ENCODE data around the gene SLC25A41. TPM values are rescaled to one million over a fixed set of nuclear protein-coding genes. Genes with fewer than 3 reads are reported as not detected.

The SLC25A41 gene
- polyA plus RNA-seq, 1 donor (not counting 4 experiments of a cell fraction or from before 2014, with no cell fraction given), result not detected

- Histone ChIP-seq H3K79me2 (ENCODE audit: control insufficient read depth, insufficient read depth, low read length) (no peaks in the 10 kb centered on the region), H3K4me2 (ENCODE audit: control insufficient read depth, extremely low read depth, insufficient read depth, low read depth, low read length) (peak within 1 kb of the TSS; percentile 89), H3K9me3 (ENCODE audit: control insufficient read depth, low read depth, low read length) (no peaks in the 10 kb centered on the region), H3K27me3 (ENCODE audit: control insufficient read depth, extremely low read depth, insufficient read depth, low read length) (no peaks in the 10 kb centered on the region), H4K20me1 (ENCODE audit: control insufficient read depth, extremely low read depth, insufficient read depth, low read length) (no peaks in the 10 kb centered on the region), H3K4me1 (ENCODE audit: control insufficient read depth, extremely low read depth, insufficient read depth, low read length) (peaks cover 9% of the 10 kb centered on the region), H2AFZ (ENCODE audit: control insufficient read depth, low read length) (peak within 1 kb of the TSS; percentile 88), H3K9me1 (ENCODE audit: control insufficient read depth, extremely low read depth, insufficient read depth, low read length) (no peaks in the 10 kb centered on the region), H3K9ac (ENCODE audit: control insufficient read depth, extremely low read depth, insufficient read depth, low read length) (peak within 1 kb of the TSS; percentile 79), H3K36me3 (ENCODE audit: control insufficient read depth in 2 of 2, extremely low read depth in 1 of 2, insufficient read depth in 2 of 2, low read length in 2 of 2) (peaks cover 0 to 6% of the 10 kb centered on the region in 2 experiments), H3K27ac (ENCODE audit: control insufficient read depth, insufficient read depth, low read length) (peak within 1 kb of the TSS; percentile 58), H3K4me3 (ENCODE audit: control insufficient read depth in 2 of 3, extremely low read depth in 1 of 3, insufficient read depth in 2 of 3, low read depth in 1 of 3, low read length in 3 of 3) (peak within 1 kb of the TSS; percentile 76 to 82 (median 80))
- peak; percentile 82 for FAIRE-seq
- TF ChIP-seq EZH2 (IDR thresholded peaks at IDR 0.05; ENCODE audit: low read length), result no peak
- TF ChIP-seq, protein P1, sequence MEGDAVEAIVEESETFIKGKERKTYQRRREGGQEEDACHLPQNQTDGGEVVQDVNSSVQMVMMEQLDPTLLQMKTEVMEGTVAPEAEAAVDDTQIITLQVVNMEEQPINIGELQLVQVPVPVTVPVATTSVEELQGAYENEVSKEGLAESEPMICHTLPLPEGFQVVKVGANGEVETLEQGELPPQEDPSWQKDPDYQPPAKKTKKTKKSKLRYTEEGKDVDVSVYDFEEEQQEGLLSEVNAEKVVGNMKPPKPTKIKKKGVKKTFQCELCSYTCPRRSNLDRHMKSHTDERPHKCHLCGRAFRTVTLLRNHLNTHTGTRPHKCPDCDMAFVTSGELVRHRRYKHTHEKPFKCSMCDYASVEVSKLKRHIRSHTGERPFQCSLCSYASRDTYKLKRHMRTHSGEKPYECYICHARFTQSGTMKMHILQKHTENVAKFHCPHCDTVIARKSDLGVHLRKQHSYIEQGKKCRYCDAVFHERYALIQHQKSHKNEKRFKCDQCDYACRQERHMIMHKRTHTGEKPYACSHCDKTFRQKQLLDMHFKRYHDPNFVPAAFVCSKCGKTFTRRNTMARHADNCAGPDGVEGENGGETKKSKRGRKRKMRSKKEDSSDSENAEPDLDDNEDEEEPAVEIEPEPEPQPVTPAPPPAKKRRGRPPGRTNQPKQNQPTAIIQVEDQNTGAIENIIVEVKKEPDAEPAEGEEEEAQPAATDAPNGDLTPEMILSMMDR (optimal IDR thresholded peaks at IDR 0.05 in 1 of 3, IDR thresholded peaks at IDR 0.05 in 1 of 3, conservative IDR thresholded peaks at IDR 0.05 in 1 of 3; ENCODE audit: extremely low read depth in 1 of 3, insufficient read depth in 2 of 3, low read length in 3 of 3), result no peak
- DNase-seq (ENCODE audit: low read depth, low spot score), result no peak
- dilution Hi-C loops (cut with MboI; ENCODE audit: extremely low pct_ligation_motif_present, low sequenced_read_pairs), result no loop called here
Observed at GRCh38 chr19:6464070-6464873, 30.7 kb upstream of the SLC25A41 start, which contains the start of gene CRB3. CRB3 (plus strand) TSS chr19:6464271; CDS start chr19:6464702, 431 bp downstream.

DNA sequence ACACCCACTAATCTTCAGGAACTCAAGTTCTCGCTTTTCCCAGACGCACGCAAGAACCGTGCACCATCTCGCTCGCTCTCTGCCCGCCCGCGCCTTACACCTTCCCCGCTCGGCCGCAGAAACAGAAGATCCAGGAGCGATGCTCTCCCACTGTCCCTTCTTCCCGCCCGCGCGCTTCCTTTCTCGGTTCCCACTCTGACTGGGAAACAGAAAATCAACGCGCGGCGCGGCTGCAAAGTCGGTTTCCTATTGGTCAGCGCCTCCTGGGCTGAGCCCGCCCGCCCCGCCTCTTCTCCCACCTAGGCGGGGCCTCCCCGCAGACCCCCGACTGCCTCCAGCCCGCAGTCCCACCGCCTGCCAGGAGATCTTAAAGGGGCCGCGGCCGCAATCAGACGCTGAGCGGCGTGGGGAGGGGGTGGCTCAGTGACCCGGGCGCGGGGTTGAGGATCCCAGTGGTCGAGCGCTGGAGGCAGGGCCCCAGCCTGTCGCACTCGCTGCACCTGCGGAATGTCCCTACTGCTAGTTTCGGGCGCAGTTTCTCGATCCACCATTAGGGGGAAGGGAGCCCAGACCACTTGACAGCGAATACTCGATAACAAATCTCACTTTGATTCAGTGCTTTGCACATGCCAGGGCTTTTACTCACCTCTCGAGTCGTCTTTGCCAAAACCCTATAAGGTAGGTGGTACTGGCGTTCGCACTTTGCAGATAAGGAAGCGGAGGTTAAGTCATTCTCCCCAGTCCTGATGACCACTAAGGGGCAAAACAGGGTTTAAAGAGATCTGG is 26.7 kb upstream of the SLC25A41 start:
- Histone ChIP-seq H2AFZ (ENCODE audit: control insufficient read depth, low read length) (peak overlapping the region; percentile 98), H3K9me3 (ENCODE audit: control insufficient read depth, low read depth, low read length) (no peaks in the 10 kb centered on the region), H3K36me3 (ENCODE audit: control insufficient read depth in 2 of 2, extremely low read depth in 1 of 2, insufficient read depth in 2 of 2, low read length in 2 of 2) (peaks cover 2 to 3% of the 10 kb centered on the region in 2 experiments), H4K20me1 (ENCODE audit: control insufficient read depth, extremely low read depth, insufficient read depth, low read length) (no peaks in the 10 kb centered on the region), H3K79me2 (ENCODE audit: control insufficient read depth, insufficient read depth, low read length) (no peaks in the 10 kb centered on the region), H3K9me1 (ENCODE audit: control insufficient read depth, extremely low read depth, insufficient read depth, low read length) (no peaks in the 10 kb centered on the region), H3K27me3 (ENCODE audit: control insufficient read depth, extremely low read depth, insufficient read depth, low read length) (no peaks in the 10 kb centered on the region), H3K9ac (ENCODE audit: control insufficient read depth, extremely low read depth, insufficient read depth, low read length) (peak overlapping the region; percentile 73), H3K4me3 (ENCODE audit: control insufficient read depth in 2 of 3, extremely low read depth in 1 of 3, insufficient read depth in 2 of 3, low read depth in 1 of 3, low read length in 3 of 3) (peak overlapping the region; percentile 64 to 79 (median 74)), H3K27ac (ENCODE audit: control insufficient read depth, insufficient read depth, low read length) (peak overlapping the region; percentile 80), H3K4me1 (ENCODE audit: control insufficient read depth, extremely low read depth, insufficient read depth, low read length) (peaks cover 15% of the 10 kb centered on the region), H3K4me2 (ENCODE audit: control insufficient read depth, extremely low read depth, insufficient read depth, low read depth, low read length) (peak overlapping the region; percentile 98)
- peak; percentile 94 for FAIRE-seq
- dilution Hi-C loops (cut with MboI; ENCODE audit: extremely low pct_ligation_motif_present, low sequenced_read_pairs), result no loop called here
- no peak for DNase-seq (ENCODE audit: low read depth, low spot score)
- TF ChIP-seq, protein P1 (optimal IDR thresholded peaks at IDR 0.05 in 1 of 3, IDR thresholded peaks at IDR 0.05 in 1 of 3, conservative IDR thresholded peaks at IDR 0.05 in 1 of 3; ENCODE audit: extremely low read depth in 1 of 3, insufficient read depth in 2 of 3, low read length in 3 of 3), result peak; percentile 55 to 65 (median 57)
- TF ChIP-seq EZH2 (IDR thresholded peaks at IDR 0.05; ENCODE audit: low read length), result no peak
